BJ (cell line): Measurements from ENCODE around the gene DHX38. TPM values are rescaled to one million over a fixed set of nuclear protein-coding genes. Genes with fewer than 3 reads are reported as not detected.

ENCODE experiments used
- CTCF ChIA-PET: fragments of 350-600 bp; formaldehyde crosslinking; extraction: SDS; loops from one replicate; lab custom pipeline; 2021; ENCODE audit warnings: antibody characterized with exemption, inconsistent platforms; lab: Yijun Ruan, JAX
- POLR2A ChIA-PET: fragments of 300-600 bp; sonication (Branson Sonifier 250); formaldehyde crosslinking; extraction: SDS; loops from one replicate; lab custom pipeline; 2021; ENCODE audit warnings: antibody characterized with exemption; lab: Charles Lee
- DNase-seq: peaks from one replicate; pipeline ENCODE4 v3.0.0-alpha.2; 2011; ENCODE audit warnings: low read depth
- H3K27me3 ChIP-seq: 2 replicates; pipeline ENCODE4 v1.6.0; 2011; ENCODE audit warnings: low read length; ENCODE audit not compliant: control insufficient read depth, insufficient read depth
- H3K36me3 ChIP-seq: 2 replicates; pipeline ENCODE4 v1.5.1; 2011; ENCODE audit warnings: low read length; ENCODE audit not compliant: control insufficient read depth, insufficient read depth
- H3K4me3 ChIP-seq: 2 replicates; pipeline ENCODE4 v1.5.1; 2011; ENCODE audit warnings: low read depth, mild to moderate bottlenecking, control low read depth, low read length
- CTCF ChIP-seq: IDR thresholded peaks from 2 replicates; pipeline ENCODE4 v1.5.1; 2011; ENCODE audit warnings: low read depth, mild to moderate bottlenecking, control low read depth, inconsistent platforms, low read length, moderate library complexity; ENCODE audit not compliant: insufficient read depth
- polyA plus RNA-seq: library from polyadenylated mRNA; depleted of rRNA; stranded (reverse); fragments of >200 nt; gene quantifications from 2 replicates; pipeline ENCODE4 v1.2.3, GENCODE V29; 2011

DHX38 gene
- polyA plus RNA-seq, 1 experiment, result 37.6 TPM

- Histone ChIP-seq H3K36me3 (peaks cover 40% of the 10 kb centered on the region), H3K27me3 (no peaks in the 10 kb centered on the region), H3K4me3 (no peak overlapping the region)
- no peak for DNase-seq
- POLR2A ChIA-PET, result no interaction called here
- TF ChIP-seq CTCF, result no peak
- CTCF ChIA-PET, result interaction anchor here (1.5 to 1.9 kb wide), 2 partner anchors 12 to 14 kb away, joined by 4 to 10 read pairs; no protein-coding TSS in a partner anchor
Measured at GRCh38 chr16:72110662-72111615, 17.3 kb downstream of the DHX38 start.

GRCh38 chr16:72111657-72112451 lies 18.2 kb downstream of the DHX38 start:
- TF ChIP-seq CTCF, result no peak

GRCh38 chr16:72112452-72112792 lies 18.8 kb downstream of the DHX38 start:
- DNase-seq, result no peak
- peaks cover 33% of the 10 kb centered on the region for H3K36me3 ChIP-seq
- H3K27me3 ChIP-seq, result no peaks in the 10 kb centered on the region
- ChIA-PET POLR2A (no interaction called here), CTCF (interaction anchor here (1.5 kb wide), 1 partner anchor 13 kb away, joined by 4 read pairs; no protein-coding TSS in a partner anchor)
- no peak for TF ChIP-seq CTCF
- no peak overlapping the region for H3K4me3 ChIP-seq

More at GRCh38 chr16:72111657-72112451, 18.2 kb downstream of the DHX38 start:
- POLR2A ChIA-PET, result no interaction called here
- peaks cover 36% of the 10 kb centered on the region for H3K36me3 ChIP-seq
- no peak overlapping the region for H3K4me3 ChIP-seq
- CTCF ChIA-PET, result interaction anchor here (0.6 to 1.9 kb wide), 3 partner anchors 13 to 24 kb away, joined by 3 to 10 read pairs (median 4); no protein-coding TSS in a partner anchor
- H3K27me3 ChIP-seq, result no peaks in the 10 kb centered on the region
- no peak for DNase-seq

- TF ChIP-seq CTCF, result no peak
- DNase-seq, result no peak
- no peaks in the 10 kb centered on the region for H3K27me3 ChIP-seq
- ChIA-PET CTCF (interaction anchor here (1.4 to 1.5 kb wide), 2 partner anchors 12 to 13 kb away, joined by 4 to 6 read pairs; no protein-coding TSS in a partner anchor), POLR2A (no interaction called here)
- no peak overlapping the region for H3K4me3 ChIP-seq
- H3K36me3 ChIP-seq, result peaks cover 30% of the 10 kb centered on the region
Measured at GRCh38 chr16:72112906-72113615, 19.4 kb downstream of the DHX38 start.
